ENCODE measurements around the gene SST.

- TF ChIP-seq CTCF (IDR thresholded peaks at IDR 0.05): no peak
- no peak for TF ChIP-seq EP300 (IDR thresholded peaks at IDR 0.05)
Measured at GRCh38 chr3:187669675-187670504, at the start of gene SST.

Data from stomach (tissue), 4 donors.